OCI-LY1 (cell line): ENCODE measurements around the gene LIMS1.
"Not testable (repeated sequence)": the region's sequence is repeated elsewhere in the genome, so short reads cannot be mapped to it uniquely, and the experiment has no call there.

ENCODE experiments used
- H2AFZ ChIP-seq: fragments of 200-600 bp; sonication (generic), shearing (Covaris generic); 2 replicates; pipeline ENCODE4 v1.6.0; 2014; ENCODE audit warnings: antibody characterized with exemption, mild to moderate bottlenecking, low read length
- H3F3A ChIP-seq: fragments of 200-600 bp; sonication (generic), shearing (Covaris generic); 2 replicates; pipeline ENCODE4 v1.6.0; 2014; ENCODE audit warnings: mild to moderate bottlenecking, antibody characterized with exemption, low read length, moderate library complexity; ENCODE audit not compliant: insufficient read depth
- H3K27ac ChIP-seq: fragments of 200-600 bp; sonication (generic); 2 replicates; pipeline ENCODE4 v1.5.1; 2014; ENCODE audit warnings: low read length, mixed run types, mild to moderate bottlenecking, low read depth; ENCODE audit not compliant: poor library complexity, severe bottlenecking
- H3K27me3 ChIP-seq: fragments of 200-600 bp; sonication (generic); 2 replicates; pipeline ENCODE4 v1.6.0; 2014; ENCODE audit warnings: antibody characterized with exemption, mild to moderate bottlenecking, low read length, moderate library complexity; ENCODE audit not compliant: insufficient read depth
- H3K36me3 ChIP-seq: fragments of 200-600 bp; sonication (generic); 2 replicates; pipeline ENCODE4 v1.6.1; 2014; ENCODE audit warnings: mild to moderate bottlenecking, antibody characterized with exemption, low read length, moderate library complexity, mixed read lengths; ENCODE audit not compliant: insufficient read depth
- H3K4me1 ChIP-seq: fragments of 200-600 bp; sonication (generic); 2 replicates; pipeline ENCODE4 v1.5.1; 2014; ENCODE audit warnings: mild to moderate bottlenecking, low read length, moderate library complexity; ENCODE audit not compliant: insufficient read depth, severe bottlenecking
- H3K4me2 ChIP-seq: fragments of 200-600 bp; sonication (generic), shearing (Covaris generic); 2 replicates; pipeline ENCODE4 v1.6.1; 2014; ENCODE audit warnings: low read length
- H3K4me3 ChIP-seq: fragments of 200-600 bp; sonication (generic); 2 replicates; pipeline ENCODE4 v1.5.1; 2014; ENCODE audit warnings: low read length, low read depth, mild to moderate bottlenecking, mixed read lengths; ENCODE audit not compliant: poor library complexity, severe bottlenecking
- H3K79me2 ChIP-seq: fragments of 200-600 bp; shearing (Covaris generic); 2 replicates; pipeline ENCODE4 v1.6.1; 2016; ENCODE audit warnings: mixed run types, low read length, mixed read lengths; ENCODE audit not compliant: insufficient read depth
- H3K9ac ChIP-seq: fragments of 200-600 bp; sonication (generic), shearing (Covaris generic); 2 replicates; pipeline ENCODE4 v1.6.1; 2014; ENCODE audit warnings: mild to moderate bottlenecking, low read length, mixed read lengths
- H3K9me2 ChIP-seq: fragments of 200-600 bp; sonication (generic), shearing (Covaris generic); 2 replicates; pipeline ENCODE4 v1.6.1; 2014; ENCODE audit warnings: low read depth, mild to moderate bottlenecking, low read length, mixed read lengths
- H3K9me3 ChIP-seq: fragments of 200-600 bp; shearing (Covaris generic); 2 replicates; pipeline ENCODE4 v1.6.1; 2014; ENCODE audit warnings: low read length, mixed read lengths
- H4K20me1 ChIP-seq: fragments of 200-600 bp; sonication (generic), shearing (Covaris generic); 2 replicates; pipeline ENCODE4 v1.6.0; 2016; ENCODE audit warnings: mild to moderate bottlenecking, low read length; ENCODE audit not compliant: insufficient read depth
- CTCF ChIP-seq: fragments of 200-600 bp; sonication (generic), shearing (Covaris generic); IDR thresholded peaks from 2 replicates; pipeline ENCODE4 v1.5.1; 2017; ENCODE audit warnings: mild to moderate bottlenecking, antibody characterized with exemption, low read length, moderate library complexity, mixed read lengths
- EZH2 ChIP-seq: fragments of 200-600 bp; sonication (generic), shearing (Covaris generic); IDR thresholded peaks from 2 replicates; pipeline ENCODE4 v1.8.0; 2017; ENCODE audit warnings: borderline replicate concordance, mixed run types, mild to moderate bottlenecking, antibody characterized with exemption, low read length, moderate library complexity, mixed read lengths

Gene LIMS1

GRCh38 chr2:108524688-108525087 lies 9.6 kb upstream of the LIMS1 start:
- not testable (repeated sequence) for H4K20me1 ChIP-seq, H3K4me1 ChIP-seq, H3F3A ChIP-seq, H3K27me3 ChIP-seq, H3K4me3 ChIP-seq, H3K4me2 ChIP-seq, H3K9ac ChIP-seq, H3K9me3 ChIP-seq, H2AFZ ChIP-seq, H3K27ac ChIP-seq, H3K79me2 ChIP-seq, H3K36me3 ChIP-seq, H3K9me2 ChIP-seq

GRCh38 chr2:108525258-108525657 lies 9.0 kb upstream of the LIMS1 start:
- not testable (repeated sequence) for H3K4me1 ChIP-seq, H3K4me2 ChIP-seq, H3K27me3 ChIP-seq, H3K9ac ChIP-seq, H3F3A ChIP-seq, H3K9me2 ChIP-seq, H3K9me3 ChIP-seq, H3K4me3 ChIP-seq, H3K36me3 ChIP-seq, H2AFZ ChIP-seq, H3K27ac ChIP-seq, H3K79me2 ChIP-seq, H4K20me1 ChIP-seq

- H3K9me3 ChIP-seq = no peaks in the 10 kb centered on the region
- H3K9me2 ChIP-seq = no peaks in the 10 kb centered on the region
- TF ChIP-seq CTCF (no peak), EZH2 (no peak)
- H3K36me3 ChIP-seq = no peaks in the 10 kb centered on the region
- no peaks in the 10 kb centered on the region for H3K27me3 ChIP-seq
- no peaks in the 10 kb centered on the region for H4K20me1 ChIP-seq
- peaks cover 7% of the 10 kb centered on the region; the same call in 1 of the 2 replicates for H3K79me2 ChIP-seq
- no peak overlapping the region for H2AFZ ChIP-seq
- H3F3A ChIP-seq = no peaks in the 10 kb centered on the region
- no peak overlapping the region for H3K4me2 ChIP-seq
- peaks cover 23% of the 10 kb centered on the region for H3K4me1 ChIP-seq
- H3K9ac ChIP-seq = no peak overlapping the region
- H3K27ac ChIP-seq = no peak overlapping the region
- no peak overlapping the region for H3K4me3 ChIP-seq
Measured at GRCh38 chr2:108531674-108532055, 2.6 kb upstream of the LIMS1 start.

GRCh38 chr2:108534584-108535356 lies 500 bp downstream of the LIMS1 start:
- no peaks in the 10 kb centered on the region for H3F3A ChIP-seq
- H3K79me2 ChIP-seq = peaks cover 7% of the 10 kb centered on the region
- TF ChIP-seq CTCF = no peak
- no peak for TF ChIP-seq EZH2
- no peaks in the 10 kb centered on the region for H3K9me3 ChIP-seq
- H3K4me2 ChIP-seq = peak overlapping the region; percentile 92
- H2AFZ ChIP-seq = no peak overlapping the region
- no peaks in the 10 kb centered on the region for H3K36me3 ChIP-seq
- no peak overlapping the region for H3K27ac ChIP-seq
- H3K4me3 ChIP-seq = peak overlapping the region; percentile 92
- peak overlapping the region; percentile 80 for H3K9ac ChIP-seq
- H3K9me2 ChIP-seq = no peaks in the 10 kb centered on the region
- H3K27me3 ChIP-seq = no peaks in the 10 kb centered on the region
- peaks cover 28% of the 10 kb centered on the region for H3K4me1 ChIP-seq
- H4K20me1 ChIP-seq = no peaks in the 10 kb centered on the region
